HTERT RPE-1 (cell line): ENCODE data around the gene USP27X.

Experiments used
- in situ Hi-C: fragments of 300-500 bp; cut with MboI; formaldehyde crosslinking; loops from 4 replicates; pipeline ENCODE4 v1.14.3; 2020; ENCODE audit warnings: low sequenced_read_pairs

The USP27X gene

GRCh38 chrX:49880668-49881067, 1.4 kb downstream of the USP27X start:
- in situ Hi-C loops, result no loop called here

DNA sequence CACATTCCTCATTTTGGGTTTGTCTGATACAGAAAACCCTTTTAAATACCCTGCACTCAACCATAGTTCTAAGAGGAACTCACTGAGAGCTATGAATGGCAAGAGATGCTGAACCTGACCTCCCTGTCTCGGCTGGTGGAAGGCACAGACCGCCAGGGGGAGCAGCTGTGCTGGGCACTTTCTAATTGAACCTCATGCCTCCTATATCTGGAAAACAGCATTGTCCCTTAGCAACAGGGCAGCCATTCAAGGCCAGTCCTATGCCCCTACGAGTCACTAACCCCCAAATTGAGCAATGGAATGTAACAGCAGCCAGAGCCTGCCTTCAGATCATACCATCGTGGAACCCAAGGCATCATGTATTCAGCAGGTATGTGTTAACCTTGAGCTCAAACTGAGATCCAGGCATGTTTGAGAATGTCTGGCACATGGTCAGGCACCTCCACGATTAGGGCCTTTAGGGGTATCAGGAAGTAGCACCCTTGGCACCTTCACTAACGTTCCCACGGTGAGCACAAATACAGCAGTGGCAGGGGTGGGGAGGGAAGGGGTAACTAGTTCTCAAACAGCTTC, 5.1 kb downstream of the USP27X start:
- in situ Hi-C loops, result no loop called here

DNA sequence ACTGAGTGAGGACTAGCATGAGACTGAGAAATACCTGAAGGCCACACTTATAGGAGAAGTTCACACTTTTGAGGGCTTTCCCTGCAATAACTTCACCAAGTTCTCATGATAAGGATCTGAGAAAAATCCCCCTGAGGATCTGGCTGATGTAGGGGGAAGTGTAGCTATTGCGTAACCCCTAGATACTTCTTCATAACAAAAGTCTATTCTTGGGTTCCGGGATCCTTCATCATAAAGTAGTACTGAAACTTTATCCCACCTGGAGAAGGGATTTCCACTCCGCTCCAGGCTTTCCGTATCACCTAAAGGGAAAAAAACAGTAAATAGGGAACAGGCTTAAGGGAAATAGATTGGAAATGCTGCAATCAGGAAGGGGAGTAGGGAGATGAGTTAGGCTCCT, 13.3 kb downstream of the USP27X start:
- in situ Hi-C loops, result no loop called here

DNA sequence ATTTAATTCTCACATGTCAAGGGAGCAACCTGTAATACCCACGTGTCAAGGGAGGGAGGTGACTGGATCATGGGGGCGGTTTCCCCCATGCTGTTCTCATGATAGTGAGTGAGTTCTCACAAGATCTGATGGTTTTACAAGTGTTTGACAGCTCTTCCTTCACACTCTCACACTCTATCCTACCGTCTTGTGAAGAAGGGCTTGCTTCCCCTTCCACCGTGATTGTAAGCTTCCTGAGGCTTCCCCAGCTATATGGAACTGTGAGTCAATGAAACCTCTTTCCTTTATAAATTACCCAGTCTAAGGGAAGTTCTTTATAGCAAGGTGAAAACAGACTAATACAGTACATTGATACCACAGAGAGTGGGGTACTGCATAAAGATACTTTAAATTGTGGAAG, 17.7 kb downstream of the USP27X start:
- in situ Hi-C loops, result no loop called here

GRCh38 chrX:49901048-49901447, 21.8 kb downstream of the USP27X start:
- in situ Hi-C loops, result no loop called here

DNA sequence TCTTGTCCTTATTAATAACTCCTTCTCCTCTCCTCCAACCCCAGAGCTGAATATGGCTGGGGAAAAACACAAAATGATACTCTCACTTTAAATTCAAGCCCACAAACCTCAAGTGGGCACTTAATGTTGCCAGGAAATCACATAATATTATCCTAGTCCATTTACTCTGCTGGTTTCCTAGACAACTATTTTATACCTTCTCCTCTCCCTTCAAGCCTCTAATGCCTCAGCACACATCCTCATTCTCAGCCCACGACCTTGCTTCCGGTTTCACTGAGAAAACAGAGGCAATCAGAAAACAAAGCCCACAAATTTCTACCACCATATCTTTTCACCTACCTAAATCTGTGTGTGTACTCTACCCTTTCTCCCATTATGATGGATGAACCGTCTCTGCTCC, 31.1 kb downstream of the USP27X start:
- in situ Hi-C loops, result no loop called here

DNA sequence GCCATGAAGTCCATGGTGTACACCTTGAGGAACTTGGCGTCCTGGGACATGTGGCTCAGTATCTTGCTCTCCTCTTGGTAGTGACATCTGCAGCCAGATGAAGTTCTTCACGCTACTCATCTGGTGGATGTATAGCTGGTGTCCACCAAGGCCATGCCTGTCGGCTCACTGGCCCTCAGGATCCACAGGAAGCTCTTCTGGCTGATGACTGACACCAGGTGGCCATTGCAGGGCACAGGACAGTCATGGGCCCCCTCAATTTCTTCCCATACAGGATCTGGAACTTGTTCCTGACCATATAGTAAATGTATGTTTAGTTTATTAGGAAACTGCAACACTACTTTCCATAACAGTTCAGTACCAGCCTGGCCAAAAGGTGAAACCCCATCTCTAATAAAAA, 32.8 kb downstream of the USP27X start:
- in situ Hi-C loops, result no loop called here

GRCh38 chrX:49912861-49913260, 33.6 kb downstream of the USP27X start:
- in situ Hi-C loops, result no loop called here

DNA sequence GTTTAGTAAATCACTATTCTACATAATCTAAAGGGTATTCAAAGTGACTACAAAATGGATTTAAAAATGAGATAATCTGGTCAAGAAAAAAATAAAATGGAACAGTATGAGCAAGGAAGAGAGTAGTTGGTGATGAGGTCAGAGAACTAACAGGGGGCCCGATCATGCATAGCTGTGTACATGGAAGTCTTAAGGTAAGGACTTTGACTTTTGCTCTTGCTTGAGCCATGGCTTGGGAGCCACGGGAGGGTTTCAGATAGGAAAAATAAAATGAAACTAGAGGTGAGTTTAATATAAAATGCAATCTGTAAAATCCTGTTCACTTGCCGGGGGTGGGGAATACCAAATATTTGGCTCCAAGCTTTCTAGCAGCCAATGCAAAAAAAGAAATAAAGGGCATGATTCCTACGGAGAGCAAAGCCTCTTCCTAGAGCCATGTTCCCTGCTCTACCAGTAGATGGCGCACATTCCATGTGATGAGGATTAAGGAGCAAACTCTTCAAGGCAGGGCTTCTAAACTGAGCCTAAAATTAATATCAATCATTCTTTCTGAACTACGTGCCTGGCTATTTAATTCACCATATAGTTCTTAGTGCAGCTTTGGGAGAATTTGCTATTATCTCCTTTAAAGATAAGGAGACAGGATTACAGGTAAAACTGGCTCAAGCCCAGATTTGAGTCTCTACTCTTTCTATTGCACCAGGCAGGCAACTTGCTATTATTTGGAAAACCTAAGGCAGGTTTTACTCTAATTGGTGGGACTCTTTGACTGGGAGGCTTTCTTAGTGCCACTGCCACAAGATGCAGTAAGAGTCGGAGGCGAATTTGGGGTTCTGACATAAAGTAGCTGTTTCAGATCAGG, 36.3 kb downstream of the USP27X start:
- in situ Hi-C loops, result no loop called here

- in situ Hi-C loops, result no loop called here
These were observed 40.3 kb downstream of the USP27X start for GRCh38 chrX:49919617-49920016.

DNA sequence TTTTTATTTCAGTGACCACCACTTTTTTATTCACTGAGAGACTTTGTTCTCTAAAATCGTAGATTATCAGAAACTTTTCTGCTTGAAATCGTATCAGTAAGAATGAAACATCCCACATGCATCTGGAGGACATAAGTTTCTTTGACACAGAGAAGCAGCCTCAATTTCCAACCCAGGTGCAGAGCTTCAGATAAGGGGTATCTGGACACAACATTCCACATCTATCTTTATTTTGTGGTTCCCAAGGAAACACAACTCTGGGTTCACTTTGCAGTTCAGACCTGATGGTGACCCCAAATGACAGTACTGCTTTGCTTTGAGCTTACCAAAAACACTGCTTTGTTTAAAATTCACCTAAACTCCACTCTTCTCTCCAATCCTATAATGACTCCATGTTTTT, 41.8 kb downstream of the USP27X start:
- in situ Hi-C loops, result no loop called here

DNA sequence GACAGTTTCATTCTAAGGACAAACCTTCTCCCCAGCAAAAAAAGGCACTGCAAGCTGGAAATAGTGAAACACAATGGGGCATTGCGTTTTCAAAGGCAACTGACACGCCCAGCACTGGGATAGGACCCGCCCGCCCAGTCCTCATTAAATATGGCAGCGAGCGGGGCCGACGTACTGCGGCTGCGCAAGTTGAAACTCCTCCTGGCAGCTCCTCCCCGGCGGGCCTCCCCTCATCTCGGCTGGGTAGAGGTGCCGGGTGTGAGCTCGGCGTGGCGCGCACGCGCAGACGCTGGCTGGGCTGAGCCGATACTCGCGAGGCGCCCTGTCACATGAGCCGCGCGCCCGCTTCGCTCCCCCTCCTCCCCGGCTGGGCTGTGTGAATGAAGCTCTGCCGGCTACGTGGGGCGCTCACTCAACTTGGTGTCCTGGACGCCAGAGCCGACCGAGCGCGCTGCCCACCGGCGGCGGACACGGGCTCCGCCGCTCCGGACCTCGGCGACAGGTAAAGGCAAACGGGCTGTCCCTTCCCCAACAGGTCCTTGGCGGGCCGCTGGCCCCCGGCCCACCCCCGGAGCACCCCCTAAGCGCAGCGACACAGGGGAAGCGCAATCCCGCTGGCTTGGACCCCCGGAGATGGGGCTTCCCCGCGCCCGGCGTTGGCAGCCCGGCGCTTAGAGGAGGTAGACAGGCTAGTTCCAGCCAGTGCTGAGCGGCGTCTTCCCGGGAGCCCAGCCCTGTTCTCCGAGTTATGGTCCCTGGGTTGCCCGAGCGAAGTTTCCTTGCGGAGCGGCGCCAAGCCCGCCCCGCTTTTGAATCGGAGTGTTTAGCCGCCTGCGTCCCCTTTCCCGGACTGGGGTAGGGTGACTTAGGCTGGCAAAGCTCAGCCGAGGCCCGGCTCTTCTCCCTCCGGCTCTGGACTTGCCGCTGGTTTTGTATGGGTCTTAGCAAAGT, 43.3 kb downstream of the USP27X start, which contains the start of gene CLCN5:
Gene CLCN5 (plus strand): TSS at position 306 of the 951 bp plus-strand sequence. CDS start 2,703 bp downstream, outside the sequence.
- in situ Hi-C loops, result no loop called here

DNA sequence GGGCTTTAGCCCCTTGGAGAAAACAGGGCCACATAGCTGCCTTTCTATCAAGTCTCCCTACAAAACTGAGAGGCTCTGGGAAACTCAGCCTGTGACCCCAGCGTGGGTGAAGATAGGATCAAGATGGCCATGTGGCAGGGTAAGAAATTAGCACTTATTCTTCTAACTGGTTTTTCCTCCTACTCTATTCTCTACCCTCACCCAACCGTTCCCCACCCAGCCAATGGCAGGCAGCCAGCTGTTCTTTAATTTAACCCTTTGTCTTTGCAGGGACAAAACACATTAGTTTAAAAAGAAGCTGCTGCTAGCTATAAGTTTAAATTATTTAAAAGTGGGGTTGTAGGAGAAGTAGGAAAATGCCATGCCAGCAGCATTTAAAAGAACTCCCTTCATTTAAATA, 45.9 kb downstream of the USP27X start:
- in situ Hi-C loops, result no loop called here

GRCh38 chrX:49930039-49930438, 50.8 kb downstream of the USP27X start:
- in situ Hi-C loops, result no loop called here
